ENCODE measurements around the gene APLNR. TPM values are rescaled to one million over a fixed set of nuclear protein-coding genes. Genes with fewer than 3 reads are reported as not detected.

The APLNR gene
- total and polyA plus RNA-seq, 10 donors = 3.0 to 319 (median 108) TPM

DNA sequence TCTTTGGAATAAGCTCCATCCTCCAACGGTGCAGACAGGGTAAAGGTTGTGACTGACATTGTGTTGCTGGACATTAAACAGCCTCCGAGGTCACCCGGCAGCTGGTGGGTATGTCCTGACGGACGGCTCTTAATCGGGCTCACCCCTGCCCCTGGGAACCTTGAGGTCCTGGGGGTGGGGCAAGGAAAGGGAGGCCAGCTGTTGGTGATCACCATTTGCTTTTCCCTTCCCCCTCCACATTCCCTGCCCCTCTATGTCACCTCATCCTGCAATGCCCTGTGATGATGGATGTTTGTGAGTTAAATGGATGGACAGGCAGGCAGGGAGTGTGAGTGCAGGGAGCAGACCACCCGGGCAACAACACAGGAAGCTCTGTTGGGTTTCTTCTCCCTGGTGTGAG lies 26.3 kb downstream of the APLNR start:
- DNase-seq = peak; percentile 86
- WGBS, 5 donors = 24 to 38% (median 33%) methylated on average over 7 of the region's 7 CpGs
- intact Hi-C loops (cut with DNase I; ENCODE audit: low total_unique reads) = no loop called here

DNA sequence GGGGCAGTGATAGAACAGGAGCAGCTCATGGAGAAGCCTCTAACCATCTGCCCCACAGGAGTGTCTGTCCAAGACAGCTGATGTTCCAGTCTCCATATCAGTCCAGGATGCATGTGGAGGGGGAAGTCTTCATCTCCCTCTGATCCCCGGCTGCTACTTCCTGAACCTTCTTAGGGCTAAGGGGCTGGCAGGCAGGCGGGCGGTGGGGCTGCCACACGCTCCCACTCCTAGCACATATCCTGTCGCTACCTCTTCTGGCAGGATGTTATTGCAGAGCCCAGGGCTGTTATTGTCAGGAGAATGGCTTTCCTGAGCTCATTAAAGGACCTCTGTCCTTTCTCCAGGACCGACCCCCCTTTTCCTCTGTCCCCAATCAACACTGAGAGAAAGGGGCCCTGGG lies 29.9 kb downstream of the APLNR start:
- H3K9me3 ChIP-seq = no peaks in the 10 kb centered on the region
- peaks cover 0 to 9% (median 0%) of the 10 kb centered on the region in 7 donors for H3K27me3 ChIP-seq (replicated peaks in 1 of 7)
- DNase-seq = no peak
- H3K36me3 ChIP-seq = no peaks in the 10 kb centered on the region
- peaks cover 6 to 47% (median 17%) of the 10 kb centered on the region in 6 donors for H3K4me1 ChIP-seq
- whole genome bisulfite sequencing, 5 donors = 26 to 49% (median 32%) methylated on average over 2 to 6 of the region's 6 CpGs
- intact Hi-C loops (cut with DNase I; ENCODE audit: low total_unique reads) = no loop called here
- H3K4me3 ChIP-seq = no peak overlapping the region
- TF ChIP-seq POLR2AphosphoS5 (IDR thresholded peaks at IDR 0.05) (peak in 2 of 3 donors; percentile 23 to 59), POLR2A (IDR thresholded peaks at IDR 0.05) (no peak)
- TF ChIP-seq, protein P1, sequence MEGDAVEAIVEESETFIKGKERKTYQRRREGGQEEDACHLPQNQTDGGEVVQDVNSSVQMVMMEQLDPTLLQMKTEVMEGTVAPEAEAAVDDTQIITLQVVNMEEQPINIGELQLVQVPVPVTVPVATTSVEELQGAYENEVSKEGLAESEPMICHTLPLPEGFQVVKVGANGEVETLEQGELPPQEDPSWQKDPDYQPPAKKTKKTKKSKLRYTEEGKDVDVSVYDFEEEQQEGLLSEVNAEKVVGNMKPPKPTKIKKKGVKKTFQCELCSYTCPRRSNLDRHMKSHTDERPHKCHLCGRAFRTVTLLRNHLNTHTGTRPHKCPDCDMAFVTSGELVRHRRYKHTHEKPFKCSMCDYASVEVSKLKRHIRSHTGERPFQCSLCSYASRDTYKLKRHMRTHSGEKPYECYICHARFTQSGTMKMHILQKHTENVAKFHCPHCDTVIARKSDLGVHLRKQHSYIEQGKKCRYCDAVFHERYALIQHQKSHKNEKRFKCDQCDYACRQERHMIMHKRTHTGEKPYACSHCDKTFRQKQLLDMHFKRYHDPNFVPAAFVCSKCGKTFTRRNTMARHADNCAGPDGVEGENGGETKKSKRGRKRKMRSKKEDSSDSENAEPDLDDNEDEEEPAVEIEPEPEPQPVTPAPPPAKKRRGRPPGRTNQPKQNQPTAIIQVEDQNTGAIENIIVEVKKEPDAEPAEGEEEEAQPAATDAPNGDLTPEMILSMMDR (IDR thresholded peaks at IDR 0.05 in 8 of 11, conservative IDR thresholded peaks at IDR 0.05 in 3 of 11) = no peak
- peak overlapping the region in 3 of 8 donors; percentile 8 to 34 (median 17) for H3K27ac ChIP-seq

More for the DNA sequence above, 26.3 kb downstream of the APLNR start:
- TF ChIP-seq, protein P1 (IDR thresholded peaks at IDR 0.05 in 8 of 11, conservative IDR thresholded peaks at IDR 0.05 in 3 of 11) = no peak
- TF ChIP-seq POLR2A (IDR thresholded peaks at IDR 0.05) (no peak), POLR2AphosphoS5 (IDR thresholded peaks at IDR 0.05) (peak; percentile 50 to 85 (median 81))
- no peaks in the 10 kb centered on the region for H3K36me3 ChIP-seq
- H3K4me3 ChIP-seq = no peak overlapping the region
- no peaks in the 10 kb centered on the region for H3K9me3 ChIP-seq
- peaks cover 0 to 45% (median 24%) of the 10 kb centered on the region in 6 donors for H3K4me1 ChIP-seq
- H3K27me3 ChIP-seq (replicated peaks in 1 of 7) = peaks cover 0 to 14% (median 0%) of the 10 kb centered on the region in 7 donors
- H3K27ac ChIP-seq = peak overlapping the region in 6 of 8 donors; percentile 23 to 87 (median 48)

DNA sequence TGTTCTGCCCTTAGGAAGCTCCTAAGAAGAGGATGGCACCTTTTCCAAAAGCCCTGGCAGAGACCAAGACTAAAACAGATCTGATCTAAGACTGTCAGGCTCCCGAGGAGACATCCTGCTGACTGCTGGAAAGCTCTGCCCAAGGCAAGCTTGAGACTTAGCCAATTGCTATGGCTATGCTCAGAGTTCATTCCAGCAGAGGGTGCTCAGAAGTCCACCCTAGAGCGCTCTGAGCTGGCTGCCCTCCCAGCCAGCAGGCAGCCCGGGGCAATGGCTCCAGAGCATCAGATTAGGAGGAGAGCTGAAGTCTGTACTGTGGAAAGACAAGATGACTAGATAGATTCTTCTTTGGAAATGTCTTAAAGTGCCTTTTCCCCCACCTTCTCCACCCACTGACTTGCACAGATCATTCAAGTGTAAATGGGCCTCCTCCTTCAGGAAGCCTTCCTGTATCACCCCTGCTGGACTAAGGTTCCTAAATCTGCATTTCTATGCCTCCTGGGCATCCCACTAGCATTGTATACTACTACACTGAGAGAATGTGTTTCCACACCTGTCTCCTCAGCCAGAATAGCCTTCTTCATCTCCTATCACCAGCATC lies 31.9 kb downstream of the APLNR start:
- H3K36me3 ChIP-seq = no peaks in the 10 kb centered on the region
- intact Hi-C loops (cut with DNase I; ENCODE audit: low total_unique reads) = no loop called here
- no peaks in the 10 kb centered on the region for H3K9me3 ChIP-seq
- TF ChIP-seq POLR2A (IDR thresholded peaks at IDR 0.05) = no peak
- H3K4me1 ChIP-seq = peaks cover 6 to 50% (median 21%) of the 10 kb centered on the region in 6 donors
- H3K27me3 ChIP-seq (replicated peaks in 1 of 7) = peaks cover 0 to 11% (median 0%) of the 10 kb centered on the region in 7 donors
- no peak overlapping the region for H3K4me3 ChIP-seq
- 37 to 55% (median 43%) methylated on average over 3 of the region's 3 CpGs for WGBS, 5 donors
- peak overlapping the region in 2 of 8 donors; percentile 2 to 26 for H3K27ac ChIP-seq
- no peak for DNase-seq

DNA sequence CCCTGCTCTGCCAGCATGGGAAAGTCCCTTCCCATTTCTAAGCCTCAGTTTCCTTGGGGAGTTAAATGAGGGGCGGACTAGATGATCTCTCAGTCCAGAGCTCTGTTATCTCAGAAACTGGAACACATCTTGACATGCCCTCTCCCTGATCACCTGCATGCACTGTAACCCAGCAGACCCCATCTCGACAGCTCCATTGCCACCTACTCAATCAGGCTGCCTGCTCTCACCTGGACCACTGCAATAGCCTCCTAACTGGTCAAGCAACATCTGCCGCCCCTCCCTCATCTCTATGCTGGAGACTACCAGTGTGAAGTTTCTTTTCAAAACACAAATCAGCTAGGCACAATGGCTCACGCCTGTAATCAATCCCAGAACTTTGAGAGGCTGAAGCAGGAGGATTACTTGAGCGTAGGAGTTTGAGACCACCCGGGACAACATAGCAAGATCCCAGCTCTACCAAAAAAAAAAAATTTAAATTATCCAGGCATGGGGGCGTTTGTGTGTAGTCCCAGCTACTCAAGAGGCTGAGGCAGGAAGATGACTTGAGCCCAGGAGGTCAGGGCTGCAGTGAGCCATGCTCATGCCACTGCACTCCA lies 33.1 kb downstream of the APLNR start:
- Histone ChIP-seq H3K36me3 (no peaks in the 10 kb centered on the region), H3K27me3 (replicated peaks in 1 of 7) (peaks cover 0 to 11% (median 0%) of the 10 kb centered on the region in 7 donors), H3K4me1 (peaks cover 6 to 46% (median 20%) of the 10 kb centered on the region in 6 donors), H3K4me3 (no peak overlapping the region), H3K9me3 (no peaks in the 10 kb centered on the region), H3K27ac (peak overlapping the region in 3 of 8 donors; percentile 13 to 68 (median 22))
- WGBS, 5 donors = 65 to 77% (median 73%) methylated on average over 7 of the region's 7 CpGs
- intact Hi-C loops (cut with DNase I; ENCODE audit: low total_unique reads) = no loop called here
- no peak for DNase-seq
- TF ChIP-seq, protein P1 (IDR thresholded peaks at IDR 0.05 in 8 of 11, conservative IDR thresholded peaks at IDR 0.05 in 3 of 11) = no peak
- TF ChIP-seq POLR2AphosphoS5 (IDR thresholded peaks at IDR 0.05) (no peak), POLR2A (IDR thresholded peaks at IDR 0.05) (no peak)
